K562 (cell line): ENCODE data around the gene RBBP5. TPM values are rescaled to one million over a fixed set of nuclear protein-coding genes. Genes with fewer than 3 reads are reported as not detected.

ENCODE experiments used
- ATAC-seq: fragments of 200-7000 bp; cut with Tn5 transposase; 3 replicates; pipeline ENCODE4 v1.9.1; 2020; ENCODE audit warnings: moderate library complexity
- BruUV-seq: library from RNA; stranded (reverse); fragments of 400-500 nt; replicated peaks from 2 replicates; lab custom pipeline; 2021; lab: Mats Ljungman, UMichigan
- CTCF ChIA-PET: fragments of 300-600 bp; formaldehyde crosslinking; extraction: SDS; loops from one replicate; lab custom pipeline; 2021; ENCODE audit warnings: low intra/inter-chr PET ratio; lab: Yijun Ruan, JAX
- POLR2A ChIA-PET: fragments of 300-600, 350-650 bp; sonication (Branson Sonifier 250); formaldehyde crosslinking; extraction: SDS; loops from one replicate; lab custom pipeline; 2021; ENCODE audit warnings: antibody characterized with exemption, inconsistent platforms; lab: Yijun Ruan, JAX
- DNase-seq, 4 experiments: peaks; one replicate each; pipeline versions ENCODE4 v3.0.0 to v3.0.0-alpha.2; 2011 to 2018; ENCODE audit warnings: low spot score in 3 of 4, mixed read lengths in 3 of 4; ENCODE audit errors: extremely low read depth in 1 of 4
- FAIRE-seq: peaks from 2 replicates; lab custom pipeline; 2011; peaks lifted over from hg19 to GRCh38; lab: Jason Lieb, UNC
- H2AFZ ChIP-seq: 2 replicates; pipeline ENCODE4 v1.6.0; 2011; ENCODE audit warnings: low read depth, low read length, control low read depth, inconsistent platforms
- H3K27ac ChIP-seq: fragments of 200-600 bp; 3 replicates; pipeline ENCODE4 v1.8.0; 2011; ENCODE audit warnings: low read depth, mild to moderate bottlenecking, control low read depth, inconsistent platforms, low read length, moderate library complexity, mixed read lengths; ENCODE audit errors: extremely low read depth
- H3K27me3 ChIP-seq, 2 experiments: fragments of 300-600 bp in 1 of 2; 2 replicates in 1 of 2; 3 replicates in 1 of 2; pipeline versions ENCODE4 v1.6.0 to v1.8.0; 2011; ENCODE audit warnings: inconsistent platforms in 2 of 2, low read length in 2 of 2, mild to moderate bottlenecking in 1 of 2, mixed read lengths in 1 of 2, moderate library complexity in 1 of 2; ENCODE audit not compliant: control insufficient read depth in 2 of 2, insufficient read depth in 2 of 2
- H3K36me3 ChIP-seq: fragments of 300-600 bp; 3 replicates; pipeline ENCODE4 v1.8.0; 2011; ENCODE audit warnings: mild to moderate bottlenecking, low read length, inconsistent platforms; ENCODE audit not compliant: control insufficient read depth, insufficient read depth
- H3K4me1 ChIP-seq, 2 experiments: fragments of 200-600 bp in 1 of 2; replicated peaks in 1 of 2; 2 replicates in 1 of 2; 3 replicates in 1 of 2; pipeline versions ENCODE4 v1.5.1 to v1.8.0; 2011; ENCODE audit warnings: inconsistent platforms in 2 of 2, low read length in 2 of 2, mild to moderate bottlenecking in 1 of 2, mixed read lengths in 1 of 2, moderate library complexity in 1 of 2; ENCODE audit not compliant: control insufficient read depth in 2 of 2, insufficient read depth in 2 of 2
- H3K4me2 ChIP-seq: 2 replicates; pipeline ENCODE4 v1.6.1; 2011; ENCODE audit warnings: low read length, control low read depth, inconsistent platforms, mixed read lengths; ENCODE audit not compliant: insufficient read depth
- H3K4me3 ChIP-seq: fragments of 200-600 bp; sonication (generic), shearing (Covaris generic); 2 replicates; pipeline ENCODE4 v1.5.1; 2016; ENCODE audit warnings: control low read depth, inconsistent platforms
- H3K79me2 ChIP-seq: fragments of 200-600 bp; 3 replicates; pipeline ENCODE4 v1.8.0; 2011; ENCODE audit warnings: low read length, inconsistent platforms; ENCODE audit not compliant: control insufficient read depth, insufficient read depth
- H3K9ac ChIP-seq, 2 experiments: 2 replicates each; pipeline versions ENCODE4 v1.6.0 to v1.6.1; 2011; ENCODE audit warnings: low read depth in 2 of 2, low read length in 2 of 2, control low read depth in 1 of 2, inconsistent platforms in 1 of 2, mild to moderate bottlenecking in 1 of 2, mixed read lengths in 1 of 2; ENCODE audit not compliant: insufficient read depth in 1 of 2
- H3K9me1 ChIP-seq: one replicate; pipeline ENCODE4 v1.6.0; 2011; ENCODE audit warnings: inconsistent platforms, mild to moderate bottlenecking, low read length, moderate library complexity; ENCODE audit not compliant: control insufficient read depth, insufficient read depth
- H3K9me3 ChIP-seq: replicated peaks from 2 replicates; pipeline ENCODE4 v1.5.1; 2011; ENCODE audit warnings: low read depth, low read length, inconsistent platforms; ENCODE audit not compliant: control insufficient read depth, insufficient read depth
- H4K20me1 ChIP-seq: replicated peaks from 2 replicates; pipeline ENCODE4 v1.6.1; 2011; ENCODE audit warnings: low read length, inconsistent platforms, mixed read lengths; ENCODE audit not compliant: control insufficient read depth, insufficient read depth
- E2F4 ChIP-seq: sonication (generic); formaldehyde crosslinking; IDR thresholded peaks from 2 replicates; pipeline ENCODE4 v1.8.0; 2022; ENCODE audit warnings: mild to moderate bottlenecking, low read depth, missing genetic modification reagents
- GABPB1 ChIP-seq: sonication (generic); formaldehyde crosslinking; IDR thresholded peaks from 2 replicates; pipeline ENCODE4 v1.8.0; 2022; ENCODE audit warnings: mild to moderate bottlenecking, missing genetic modification reagents
- HMG20A ChIP-seq: fragments of 450-650 bp; formaldehyde crosslinking; conservative IDR thresholded peaks from 2 replicates; pipeline ENCODE4 v1.4.0; 2020; ENCODE audit warnings: mild to moderate bottlenecking, mixed read lengths
- ILF3 ChIP-seq: fragments of 450-650 bp; IDR thresholded peaks from 2 replicates; pipeline ENCODE4 v1.6.1; 2018; ENCODE audit warnings: antibody characterized with exemption, mild to moderate bottlenecking, moderate library complexity, borderline replicate concordance
- RBM15 ChIP-seq: fragments of 200-400 bp; formaldehyde crosslinking; IDR thresholded peaks from 2 replicates; pipeline ENCODE4 v1.6.1; 2018; ENCODE audit warnings: mild to moderate bottlenecking, low read length, moderate library complexity; ENCODE audit not compliant: insufficient read depth
- SRSF9 ChIP-seq: fragments of 200-400 bp; formaldehyde crosslinking; IDR thresholded peaks from 2 replicates; pipeline ENCODE4 v1.6.1; 2017; ENCODE audit warnings: low read depth, low read length, borderline replicate concordance
- TAF9B ChIP-seq: fragments of 450-650 bp; IDR thresholded peaks from 2 replicates; pipeline ENCODE4 v1.6.1; 2018; ENCODE audit warnings: mild to moderate bottlenecking; ENCODE audit not compliant: partially characterized antibody
- WGBS: fragments of 100-300 bp; shearing (Covaris generic); methylation state at CpG from one replicate; pipeline ENCODE4 v1.1.6; 2016; ENCODE audit warnings: low coverage, mixed read lengths; ENCODE audit not compliant: insufficient coverage; ENCODE audit errors: missing lambda C conversion rate; 5-methylcytosine and 5-hydroxymethylcytosine counted together
- in situ Hi-C: fragments of 300-500 bp; cut with MboI; formaldehyde crosslinking; loops from 4 replicates; pipeline ENCODE4 v1.15.0; 2018; ENCODE audit warnings: inconsistent platforms, mixed read lengths
- intact Hi-C: fragments of 100-400 bp; cut with micrococcal nuclease; formaldehyde crosslinking; loops from 2 replicates; pipeline ENCODE4 v1.14.2; 2022
- polyA plus RNA-seq, 8 experiments: library from polyadenylated mRNA; depleted of rRNA in 4 of 8; stranded (reverse) in 5 of 8; unstranded in 3 of 8; fragments of >200 nt; fragmentation: Nextera tagmentation in 2 of 8; fragmentation: Illumina TruSeq in 1 of 8; extraction: Ambion mirVana in 2 of 8; extraction: Trizol in 1 of 8; gene quantifications; 2 replicates each; pipeline versions ENCODE4 v1.2.1 to v1.2.3, GENCODE V29; 2011 to 2014; ENCODE audit warnings: inconsistent platforms in 1 of 8, missing spikeins in 1 of 8
- total RNA-seq, 7 experiments: library from RNA; depleted of rRNA in 6 of 7; stranded (reverse); fragments of >200 nt in 6 of 7; fragmentation: Illumina TruSeq in 2 of 7; extraction: Trizol in 2 of 7; gene quantifications; 2 replicates each; pipeline versions ENCODE4 v1.2.1 to v1.2.3, GENCODE V29; 2011 to 2021; ENCODE audit warnings: low replicate concordance in 1 of 7
- TF ChIP-seq, protein P1 (sequence below): sonication (generic); formaldehyde crosslinking; IDR thresholded peaks from 2 replicates; pipeline ENCODE4 v1.8.1; 2023; ENCODE audit warnings: mild to moderate bottlenecking, missing genetic modification reagents

The RBBP5 gene
- total and polyA plus RNA-seq, 9 of the 15 experiments (the other 6 are each of a cell fraction or from before 2014, with no cell fraction given), result 17.2 to 37.4 (median 28.4) TPM

DNA sequence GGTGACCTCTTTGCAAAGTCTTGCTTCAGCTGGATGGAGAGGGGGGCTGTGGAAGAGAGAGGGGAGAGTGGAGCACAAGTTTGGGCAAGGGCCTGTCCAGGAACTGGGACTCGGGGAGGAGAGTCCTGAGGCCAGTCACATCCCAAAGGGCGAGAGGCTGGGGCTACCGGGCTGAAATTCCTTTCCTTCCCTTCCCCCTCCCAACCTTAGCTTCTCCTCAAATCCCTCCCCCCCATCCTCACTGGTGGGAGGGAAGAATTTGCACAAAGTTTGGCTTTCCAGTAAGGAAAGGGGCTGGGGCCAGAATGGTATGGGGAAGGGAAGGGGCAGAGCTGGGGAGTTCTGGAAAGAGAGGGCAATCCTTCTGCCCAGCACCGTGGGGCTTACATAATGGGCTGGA, 77.9 kb downstream of the RBBP5 start:
- H3K27ac ChIP-seq, result no peak overlapping the region
- ATAC-seq (no peak), DNase-seq (no peak), FAIRE-seq (no peak)
- in situ Hi-C loops, result no loop called here
- ChIA-PET POLR2A (interaction anchor here (0.5 to 0.7 kb wide), 3 partner anchors 191 to 407 kb away, joined by 3 read pairs; no protein-coding TSS in a partner anchor), CTCF (no interaction called here)
- H3K4me1 ChIP-seq, result peaks cover 0 to 8% of the 10 kb centered on the region in 2 experiments; a peak in 1 of 5 replicates
- peaks cover 45 to 84% of the 10 kb centered on the region in 2 experiments; a peak in 4 of 5 replicates for H3K27me3 ChIP-seq
- H3K9me1 ChIP-seq, result no peaks in the 10 kb centered on the region
- 0% methylated on average over 4 of the region's 4 CpGs for WGBS
- H2AFZ ChIP-seq, result no peak overlapping the region
- H3K79me2 ChIP-seq, result no peaks in the 10 kb centered on the region
- H3K4me2 ChIP-seq, result no peak overlapping the region
- H4K20me1 ChIP-seq, result peaks cover 26% of the 10 kb centered on the region; the same call in 1 of the 2 replicates
- TF ChIP-seq SRSF9, result no peak
- no peak for TF ChIP-seq TAF9B
- TF ChIP-seq GABPB1 (CRISPR knock-in tag), result no peak
- no peak for TF ChIP-seq ILF3
- no peak for TF ChIP-seq HMG20A (CRISPR knock-in tag)
- TF ChIP-seq E2F4 (CRISPR knock-in tag), result no peak
- TF ChIP-seq, protein P1, sequence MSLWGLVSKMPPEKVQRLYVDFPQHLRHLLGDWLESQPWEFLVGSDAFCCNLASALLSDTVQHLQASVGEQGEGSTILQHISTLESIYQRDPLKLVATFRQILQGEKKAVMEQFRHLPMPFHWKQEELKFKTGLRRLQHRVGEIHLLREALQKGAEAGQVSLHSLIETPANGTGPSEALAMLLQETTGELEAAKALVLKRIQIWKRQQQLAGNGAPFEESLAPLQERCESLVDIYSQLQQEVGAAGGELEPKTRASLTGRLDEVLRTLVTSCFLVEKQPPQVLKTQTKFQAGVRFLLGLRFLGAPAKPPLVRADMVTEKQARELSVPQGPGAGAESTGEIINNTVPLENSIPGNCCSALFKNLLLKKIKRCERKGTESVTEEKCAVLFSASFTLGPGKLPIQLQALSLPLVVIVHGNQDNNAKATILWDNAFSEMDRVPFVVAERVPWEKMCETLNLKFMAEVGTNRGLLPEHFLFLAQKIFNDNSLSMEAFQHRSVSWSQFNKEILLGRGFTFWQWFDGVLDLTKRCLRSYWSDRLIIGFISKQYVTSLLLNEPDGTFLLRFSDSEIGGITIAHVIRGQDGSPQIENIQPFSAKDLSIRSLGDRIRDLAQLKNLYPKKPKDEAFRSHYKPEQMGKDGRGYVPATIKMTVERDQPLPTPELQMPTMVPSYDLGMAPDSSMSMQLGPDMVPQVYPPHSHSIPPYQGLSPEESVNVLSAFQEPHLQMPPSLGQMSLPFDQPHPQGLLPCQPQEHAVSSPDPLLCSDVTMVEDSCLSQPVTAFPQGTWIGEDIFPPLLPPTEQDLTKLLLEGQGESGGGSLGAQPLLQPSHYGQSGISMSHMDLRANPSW (CRISPR knock-in tag), result no peak
- TF ChIP-seq RBM15, result no peak
- intact Hi-C loops, result no loop called here
- H3K4me3 ChIP-seq, result no peak overlapping the region
- no peak overlapping the region for H3K9ac ChIP-seq
- no peaks in the 10 kb centered on the region for H3K9me3 ChIP-seq
- BruUV-seq, result no TSS peak
- no peaks in the 10 kb centered on the region for H3K36me3 ChIP-seq
